HG02870 (cell line): ENCODE data around the gene PURB.
"Not testable (repeated sequence)": the region's sequence is repeated elsewhere in the genome, so short reads cannot be mapped to it uniquely, and the experiment has no call there.

Experiments used
- ATAC-seq: cut with Tn5 transposase; IDR thresholded peaks from one replicate; pipeline ENCODE4 v1.9.1; 2021; ENCODE audit warnings: mild to moderate bottlenecking, moderate library complexity; ENCODE audit not compliant: unreplicated experiment

The PURB gene

DNA sequence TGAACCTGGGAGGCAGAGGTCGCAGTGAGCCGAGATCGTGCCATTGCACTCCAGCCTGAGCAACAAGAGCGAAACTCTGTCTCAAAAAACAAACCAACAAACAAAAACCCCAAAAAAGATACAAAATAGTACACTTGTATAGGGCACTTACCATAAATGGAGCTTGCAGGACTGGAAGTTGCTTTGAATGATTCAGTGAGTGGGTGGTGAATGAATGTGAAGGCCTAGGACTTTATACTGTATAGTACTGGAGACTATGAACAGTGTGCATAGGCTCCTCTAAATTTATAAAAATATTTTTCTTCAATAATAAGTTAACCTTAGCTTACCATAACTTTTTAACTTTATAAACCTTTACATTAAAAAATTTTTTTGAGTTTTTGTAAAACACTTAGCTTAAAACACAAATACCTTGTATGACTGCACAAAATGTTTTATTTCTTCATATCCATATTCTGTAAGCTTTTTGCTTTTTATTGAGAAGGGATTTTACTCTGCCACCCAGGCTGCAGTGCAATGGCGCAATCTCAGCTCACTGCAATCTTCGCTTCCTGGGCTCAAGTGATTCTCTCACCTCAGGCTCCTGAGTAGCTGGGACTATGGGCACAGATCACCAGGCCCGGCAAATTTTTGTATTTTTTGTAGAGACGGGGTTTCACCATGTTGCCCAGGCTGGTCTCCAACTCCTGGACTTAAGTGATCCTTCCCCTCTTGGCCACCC lies 30.5 kb downstream of the PURB start:
- ATAC-seq, result no peak

DNA sequence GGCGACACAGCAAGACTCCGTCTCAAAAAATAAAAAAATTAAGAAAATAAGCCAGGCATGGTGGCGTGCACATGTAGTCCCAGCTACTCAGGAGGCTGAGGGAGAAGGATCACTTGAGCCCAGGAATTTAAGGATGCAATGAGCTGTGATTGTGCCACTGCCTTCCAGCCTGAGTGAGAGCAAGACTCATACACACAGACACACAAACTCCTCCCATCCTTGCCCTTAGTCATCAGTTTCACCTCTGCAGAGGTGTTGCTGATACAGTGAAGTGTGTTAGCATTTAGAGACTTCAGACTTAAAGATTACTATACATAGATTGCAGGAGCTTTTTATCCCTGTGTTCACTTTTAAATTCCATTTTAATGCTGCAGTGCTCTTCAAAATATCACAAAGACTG lies 31.9 kb downstream of the PURB start:
- no peak for ATAC-seq

DNA sequence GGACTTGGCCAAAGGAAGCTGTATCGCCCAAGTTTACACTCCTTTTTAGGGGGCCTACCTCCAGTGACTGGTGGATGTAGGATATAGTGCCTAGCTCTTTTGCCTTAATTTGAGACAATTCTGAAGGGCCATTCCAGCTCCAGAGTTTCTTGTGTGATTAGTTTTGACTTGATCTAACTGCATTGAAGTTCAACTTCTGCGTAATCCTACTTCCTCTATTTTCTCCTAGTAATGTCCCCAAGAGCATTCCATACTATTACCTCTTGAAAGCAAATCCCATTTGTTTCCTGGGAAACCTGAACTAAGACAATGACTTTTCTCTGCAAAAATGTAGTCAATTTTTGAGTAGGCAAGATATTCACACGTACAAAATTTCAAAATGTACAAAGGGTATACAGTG lies 32.7 kb downstream of the PURB start:
- no peak for ATAC-seq

DNA sequence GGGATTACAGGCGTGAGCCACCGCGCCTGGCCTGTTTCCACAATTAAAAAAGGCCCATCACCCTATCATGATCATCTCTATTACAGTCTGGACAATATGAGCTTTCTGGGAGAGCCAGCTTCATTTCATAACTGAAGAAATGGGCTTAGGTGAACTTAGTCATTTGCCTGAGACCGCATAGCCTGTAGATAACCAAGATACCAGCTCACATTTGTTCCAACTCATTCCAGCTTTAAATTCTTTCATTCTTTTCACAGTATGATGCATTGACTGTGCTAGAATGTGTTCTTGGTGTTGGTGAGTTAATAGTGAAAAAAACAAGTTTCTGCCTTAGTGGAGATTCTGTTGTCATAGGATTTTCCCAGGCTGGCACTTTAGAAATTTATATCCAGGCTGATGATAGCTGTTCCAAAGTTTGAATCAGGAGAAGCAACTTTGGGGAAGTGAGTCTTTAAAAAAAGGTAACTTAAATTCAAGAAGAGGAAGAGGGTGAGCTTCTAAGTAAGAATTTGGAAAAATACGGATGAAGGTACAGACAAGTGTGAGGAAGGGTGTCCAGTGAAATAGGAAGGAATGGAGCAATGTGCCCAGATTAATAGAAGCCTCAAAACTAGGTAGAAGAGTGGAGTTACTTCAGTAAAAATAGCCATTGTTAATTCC lies 35.3 kb downstream of the PURB start:
- no peak for ATAC-seq

DNA sequence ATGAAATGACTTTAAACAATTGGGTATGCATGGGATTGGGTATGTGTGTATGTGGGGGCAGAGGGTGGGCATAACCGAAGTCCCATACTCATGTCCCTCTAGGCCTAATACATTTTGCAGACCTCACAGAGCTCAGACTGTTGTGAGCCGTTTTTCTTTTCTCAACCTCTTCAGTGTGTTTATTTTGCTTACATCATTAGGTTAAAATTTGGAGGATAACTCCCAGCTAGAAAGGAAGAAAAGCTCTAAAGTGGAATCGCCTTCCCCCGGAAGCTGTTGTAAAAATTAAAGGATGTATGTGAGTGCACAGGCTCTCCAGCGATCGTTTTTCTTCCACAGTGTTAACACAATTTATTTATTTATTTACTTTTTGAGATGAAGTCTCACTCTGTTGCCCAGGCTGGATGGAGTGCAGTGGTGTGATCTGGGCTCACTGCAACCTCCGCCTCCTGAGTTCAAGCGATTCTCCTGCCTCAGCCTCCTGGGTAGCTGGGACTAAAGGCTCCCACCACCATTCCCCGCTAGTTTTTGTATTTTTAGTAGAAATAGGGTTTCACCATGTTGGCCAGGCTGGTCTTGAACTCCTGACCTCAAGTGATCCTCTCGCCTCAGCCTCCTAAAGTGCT lies 36.0 kb downstream of the PURB start:
- ATAC-seq, result no peak

DNA sequence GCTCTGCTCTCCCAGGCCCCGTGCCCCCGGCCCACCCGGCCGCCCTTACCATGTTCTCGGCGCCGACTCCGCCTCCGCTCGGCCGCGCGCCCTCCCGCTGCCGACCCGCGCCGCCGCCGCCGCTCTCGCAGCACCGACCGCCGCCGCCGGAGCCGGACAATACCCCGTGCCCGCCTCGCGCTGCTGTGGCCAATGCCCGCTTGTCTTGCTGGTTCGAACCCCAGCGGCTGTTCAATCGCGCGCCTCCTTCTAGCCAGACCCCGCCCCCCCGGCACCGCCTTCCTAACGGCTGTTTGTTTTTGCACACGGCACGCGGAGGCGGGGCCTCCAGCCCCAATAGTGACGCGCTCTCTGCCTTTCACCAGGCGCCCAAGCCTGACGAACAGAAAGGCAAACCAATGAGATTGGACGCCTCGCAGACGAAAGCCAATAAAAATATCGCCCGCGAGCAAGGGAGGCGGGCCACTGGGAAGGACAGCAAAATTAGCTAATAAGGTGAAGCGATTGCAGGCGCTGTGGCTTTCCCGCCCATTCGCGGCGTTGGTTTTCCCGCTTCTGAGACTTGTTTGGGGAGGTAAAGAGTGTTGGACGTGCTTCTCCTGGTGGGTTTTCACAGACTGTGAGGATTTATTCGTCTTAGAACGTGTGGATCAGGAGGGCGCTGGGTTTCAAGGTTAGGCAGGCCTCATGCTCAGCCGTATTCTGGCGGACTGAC lies 37.3 kb downstream of the PURB start, which contains the start of gene H2AZ2:
Gene H2AZ2, minus strand, starts transcription at position 168 of the 715 bp plus-strand sequence. Its CDS starts 116 bp downstream, at position 52.
- ATAC-seq, result peak; percentile 83

DNA sequence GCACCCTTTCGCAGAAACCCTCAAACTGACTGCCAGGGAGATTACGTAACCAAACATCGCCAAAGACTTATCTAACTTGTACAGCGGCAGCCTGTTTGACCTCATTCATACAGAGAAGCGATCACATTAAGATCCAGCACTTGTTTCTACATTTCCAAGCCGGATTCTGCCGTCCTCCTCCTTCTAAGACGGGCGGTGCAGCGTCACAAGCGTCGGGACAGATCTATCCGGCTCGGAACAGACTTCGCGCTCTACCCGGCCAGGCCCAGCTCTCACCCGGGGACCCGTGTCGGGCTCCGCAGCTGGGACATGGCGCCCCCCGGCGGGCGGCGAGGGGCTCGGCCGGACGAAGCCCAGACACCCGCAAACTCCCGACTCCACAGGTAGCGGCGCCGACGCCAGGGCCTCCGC lies 37.8 kb downstream of the PURB start:
- peak; percentile 51 for ATAC-seq

DNA sequence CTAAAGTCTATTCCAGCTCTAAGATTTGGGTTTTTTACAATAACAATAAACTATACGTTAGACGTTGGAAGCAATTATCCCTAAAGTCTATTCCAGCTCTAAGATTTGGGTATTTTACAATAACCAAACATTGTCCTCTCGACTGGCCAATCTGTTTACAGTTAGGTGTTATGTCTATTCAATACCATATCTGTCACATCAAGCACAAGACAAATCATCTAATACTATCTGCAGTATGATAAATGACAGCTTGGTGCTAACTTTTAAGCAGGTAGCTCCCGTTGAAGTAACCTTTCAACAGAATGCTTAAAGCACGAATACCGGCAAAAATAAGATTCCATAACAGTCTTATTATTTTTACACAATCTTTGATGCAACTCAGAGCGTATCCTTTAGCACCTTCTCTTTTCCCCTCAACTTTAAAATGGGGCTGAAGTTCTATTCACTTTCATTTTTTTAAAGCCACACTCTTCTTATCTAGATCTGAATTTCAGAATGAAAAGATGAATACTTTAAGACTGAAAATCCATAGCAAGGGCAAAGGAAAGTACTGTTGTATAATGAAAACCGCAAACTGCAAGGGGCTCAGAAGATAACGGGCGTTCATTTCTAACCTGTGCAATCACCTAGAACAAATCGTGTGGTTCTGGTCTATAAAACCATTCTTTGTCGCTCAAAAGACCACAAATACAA lies 38.4 kb downstream of the PURB start:
- ATAC-seq, result no peak

DNA sequence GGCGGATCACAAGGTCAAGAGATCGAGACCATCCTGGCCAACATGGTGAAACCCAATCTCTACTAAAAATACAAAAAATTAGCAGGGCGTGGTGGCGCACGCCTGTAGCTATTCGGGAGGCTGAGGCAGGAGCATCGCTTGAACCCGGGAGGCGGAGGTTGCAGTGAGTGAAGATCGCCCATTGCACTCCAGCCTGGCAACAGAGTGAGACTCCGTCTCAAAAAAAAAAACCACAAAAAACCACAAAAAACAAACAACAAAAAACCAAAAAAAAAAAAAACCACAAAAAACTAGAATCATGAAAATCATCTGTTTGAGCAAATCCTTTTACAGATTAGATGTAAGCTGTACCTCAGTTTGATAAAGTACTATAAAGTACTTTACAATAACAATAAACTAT lies 38.9 kb downstream of the PURB start:
- not testable (repeated sequence) for ATAC-seq

DNA sequence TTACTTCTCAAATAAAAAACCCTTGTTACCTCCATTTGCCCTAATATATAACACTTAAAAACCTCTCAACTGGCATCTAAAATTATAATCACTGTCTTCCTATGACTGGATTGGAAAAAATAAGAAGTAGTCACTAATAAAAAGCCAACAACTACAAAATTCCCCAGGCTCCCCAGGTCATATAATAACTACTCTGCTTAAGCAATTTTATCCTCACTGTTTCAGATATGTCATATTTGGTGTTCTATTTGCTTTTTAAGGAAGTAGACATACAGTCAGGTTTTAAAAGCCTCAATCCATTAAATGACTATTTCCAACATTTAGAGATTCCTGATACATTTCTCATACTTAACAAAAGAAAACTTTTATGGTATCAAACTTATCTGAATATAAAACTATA lies 39.9 kb downstream of the PURB start:
- ATAC-seq, result no peak

DNA sequence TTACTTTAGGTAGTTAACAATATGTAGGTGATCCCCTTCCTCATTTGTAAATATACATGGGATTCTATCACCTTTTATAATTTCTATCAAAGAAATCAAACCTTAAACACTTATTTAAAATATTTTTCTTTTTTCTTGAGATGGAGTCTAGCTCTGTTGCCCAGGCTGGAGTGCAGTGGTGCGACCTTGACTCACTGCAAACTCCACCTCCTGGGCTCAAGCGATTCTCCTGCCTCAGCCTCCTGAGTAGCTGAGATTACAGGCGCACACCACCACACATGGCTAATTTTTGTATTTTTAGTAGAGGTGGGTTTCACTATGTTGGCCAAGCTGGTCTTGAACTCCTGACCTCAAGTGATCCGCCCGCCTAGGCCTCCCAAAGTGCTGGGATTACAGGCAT lies 41.9 kb downstream of the PURB start:
- ATAC-seq, result not testable (repeated sequence)

DNA sequence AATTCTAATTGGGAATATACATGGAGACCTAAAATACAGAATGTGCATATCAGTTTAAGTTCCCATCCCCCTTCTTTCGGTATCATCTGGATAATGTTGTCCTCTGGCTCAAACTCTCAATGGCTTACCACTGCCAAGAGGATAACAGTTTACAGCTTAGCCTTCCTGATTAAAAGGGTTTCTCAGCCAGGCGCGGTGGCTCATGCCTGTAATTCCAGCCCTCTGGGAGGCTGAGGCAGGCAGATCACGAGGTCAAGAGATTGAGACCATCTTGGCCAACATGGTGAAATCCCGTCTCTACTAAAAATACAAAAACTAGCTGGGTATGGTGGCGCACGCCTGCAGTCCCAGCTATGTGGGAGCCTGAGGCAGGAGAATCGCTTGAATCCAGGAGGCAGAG lies 42.7 kb downstream of the PURB start:
- not testable (repeated sequence) for ATAC-seq

DNA sequence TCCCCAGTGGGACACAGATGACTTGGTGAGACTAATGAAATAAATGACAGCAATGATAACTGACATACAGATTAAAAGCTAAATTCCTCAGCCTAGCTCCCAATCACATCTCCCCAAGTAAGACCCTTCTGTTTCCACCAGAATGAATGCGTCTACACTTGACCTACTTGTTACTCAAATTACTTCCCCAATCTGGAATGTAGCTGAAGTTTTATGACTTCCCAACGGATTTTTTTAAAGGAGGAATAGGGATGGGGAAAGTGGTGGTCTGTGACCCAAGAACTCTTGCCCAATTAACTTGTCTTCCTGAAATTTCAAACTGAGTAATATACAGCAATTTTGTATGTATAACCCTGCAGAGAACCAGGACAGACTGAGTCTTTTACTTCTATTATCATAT lies 46.6 kb downstream of the PURB start:
- ATAC-seq, result no peak

DNA sequence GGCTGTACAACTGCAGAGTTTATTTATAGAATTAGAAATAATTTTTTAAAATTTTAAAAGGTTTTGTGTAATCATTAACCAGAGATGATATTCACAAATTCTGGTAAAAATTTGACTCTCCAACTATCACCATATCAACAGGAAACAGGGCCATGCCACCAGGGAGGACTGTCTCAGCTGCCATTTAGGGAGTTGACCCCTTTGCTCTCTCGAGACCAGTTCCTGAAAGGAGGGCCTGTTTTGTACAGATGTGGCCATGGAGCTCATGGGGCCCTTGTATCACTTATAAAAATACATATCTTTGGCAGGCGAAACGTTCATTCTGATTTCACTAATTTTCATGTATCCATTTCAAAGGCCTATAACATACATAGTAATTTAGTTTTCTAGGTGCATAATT lies 57.8 kb downstream of the PURB start:
- ATAC-seq, result no peak
